Body of pancreas (tissue), 4 donors: Measurements from ENCODE around the gene CPNE1. TPM values are rescaled to one million over a fixed set of nuclear protein-coding genes. Genes with fewer than 3 reads are reported as not detected.

Experiments
- ATAC-seq: fragments of 150-250 bp; one replicate; pipeline ENCODE4 v1.9.1; 2016
- DNase-seq, 4 donors: peaks; one replicate each; pipeline ENCODE4 v3.0.0-alpha.2; 2019
- H3K27ac ChIP-seq, 4 donors: fragments of 200-600 bp; sonication (generic); 1 replicate in 3 of 4; 2 replicates in 1 of 4; pipeline versions ENCODE4 v1.5.1 to v1.6.1; 2016 to 2019; ENCODE audit warnings: mild to moderate bottlenecking in 1 of 4, mixed read lengths in 1 of 4, moderate library complexity in 1 of 4
- H3K27me3 ChIP-seq, 2 donors: fragments of 200-600 bp; sonication (generic); one replicate each; pipeline ENCODE4 v1.6.0; 2016; ENCODE audit warnings: mild to moderate bottlenecking in 1 of 2
- H3K36me3 ChIP-seq, 2 donors: fragments of 200-600 bp; sonication (generic); replicated peaks in 1 of 2; 2 replicates each; pipeline ENCODE4 v1.5.1; 2016; ENCODE audit warnings: low read depth in 2 of 2; ENCODE audit not compliant: insufficient read depth in 1 of 2
- H3K4me1 ChIP-seq: fragments of 200-600 bp; sonication (generic); one replicate; pipeline ENCODE4 v1.6.0; 2016
- H3K4me3 ChIP-seq, 2 donors: fragments of 200-600 bp; sonication (generic); 1 replicate in 1 of 2; 2 replicates in 1 of 2; pipeline ENCODE4 v1.5.1; 2016 to 2019
- H3K9me3 ChIP-seq, 3 donors: fragments of 200-600 bp; sonication (generic); 1 replicate in 2 of 3; 2 replicates in 1 of 3; pipeline ENCODE4 v1.5.1; 2016
- POLR2A ChIP-seq, 3 donors: fragments of 450-650 bp; IDR thresholded peaks; one replicate each; pipeline ENCODE4 v1.6.1; 2016; ENCODE audit warnings: antibody characterized with exemption in 3 of 3, mild to moderate bottlenecking in 2 of 3
- WGBS, 2 donors: methylation state at CpG; one replicate each; pipeline ENCODE4 v1.1.5; 2017; 5-methylcytosine and 5-hydroxymethylcytosine counted together
- intact Hi-C: fragments of 100-400 bp; cut with DNase I; formaldehyde crosslinking; loops from one replicate; pipeline ENCODE4 v1.15.1; 2023
- total RNA-seq, 2 donors: library from RNA; depleted of rRNA; stranded (reverse); fragments of >200 nt; gene quantifications; one replicate each; pipeline ENCODE4 v1.1.0, GENCODE V29; 2016
- TF ChIP-seq, protein P1 (sequence below), 7 experiments: fragments of 450-650 bp in 4 of 7; fragments of 200-600 bp in 3 of 7; sonication (generic) in 3 of 7; IDR thresholded peaks; one replicate each; pipeline ENCODE4 v1.5.1; 2016 to 2019; ENCODE audit warnings: antibody characterized with exemption in 7 of 7

The CPNE1 gene
- total RNA-seq, 2 donors from 2014 or later, result 87.3 to 93.9 TPM

DNA sequence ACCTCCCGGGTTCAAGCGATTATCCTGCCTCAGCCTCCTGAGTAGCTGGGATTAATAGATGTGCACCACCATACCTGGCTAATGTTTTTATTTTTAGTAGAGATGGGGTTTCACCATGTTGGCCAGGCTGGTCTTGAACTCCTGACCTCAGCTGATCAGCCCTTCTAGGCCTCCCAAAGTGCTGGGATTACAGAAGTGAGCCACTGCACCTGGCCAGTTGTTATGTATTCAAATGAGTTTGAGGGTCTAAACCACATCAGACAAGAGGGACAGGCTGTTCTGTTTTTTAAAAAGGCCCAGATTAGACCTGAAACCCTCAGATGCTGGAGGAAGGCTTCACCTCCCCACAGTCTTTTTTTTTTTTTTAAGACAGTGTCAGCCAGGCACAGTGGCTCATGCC, 53.2 kb downstream of the CPNE1 start:
- no peak for ATAC-seq
- H3K4me1 ChIP-seq, result peaks cover 13% of the 10 kb centered on the region
- WGBS, 2 donors, result 60 to 65% methylated on average over 2 of the region's 2 CpGs

DNA sequence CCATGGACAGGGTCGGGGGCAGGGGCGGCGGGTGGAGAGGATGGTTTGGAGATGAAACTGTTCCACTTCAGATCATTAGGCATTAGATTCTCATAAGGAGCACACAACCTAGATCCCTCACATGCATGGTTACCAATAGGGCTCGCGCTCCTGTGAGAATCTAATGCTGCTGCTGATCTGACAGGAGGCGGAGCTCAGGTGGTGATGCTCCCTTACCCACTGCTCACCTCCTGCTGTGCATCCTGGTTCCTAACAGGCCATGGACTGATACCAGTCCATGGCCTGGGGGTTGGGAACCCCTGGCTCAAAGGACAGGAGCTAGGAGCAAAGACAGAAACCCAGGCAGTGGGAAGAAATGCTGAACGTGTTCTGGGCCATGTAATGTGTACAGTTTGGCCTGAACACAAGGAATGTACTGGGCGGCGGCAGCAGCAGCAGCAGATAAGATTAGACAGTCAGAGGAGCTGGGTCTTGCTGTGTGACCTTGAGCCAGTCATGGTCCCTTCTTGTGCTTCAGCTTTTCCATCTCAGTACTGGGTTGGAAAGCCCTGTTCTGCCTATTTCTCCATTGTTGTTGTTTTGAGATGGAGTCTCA, 53.8 kb downstream of the CPNE1 start:
- Histone ChIP-seq H3K4me3 (no peak overlapping the region), H3K9me3 (no peaks in the 10 kb centered on the region), H3K27me3 (no peaks in the 10 kb centered on the region), H3K27ac (no peak overlapping the region), H3K4me1 (peaks cover 13% of the 10 kb centered on the region), H3K36me3 (no peaks in the 10 kb centered on the region)
- intact Hi-C loops, result no loop called here
- TF ChIP-seq, protein P1, sequence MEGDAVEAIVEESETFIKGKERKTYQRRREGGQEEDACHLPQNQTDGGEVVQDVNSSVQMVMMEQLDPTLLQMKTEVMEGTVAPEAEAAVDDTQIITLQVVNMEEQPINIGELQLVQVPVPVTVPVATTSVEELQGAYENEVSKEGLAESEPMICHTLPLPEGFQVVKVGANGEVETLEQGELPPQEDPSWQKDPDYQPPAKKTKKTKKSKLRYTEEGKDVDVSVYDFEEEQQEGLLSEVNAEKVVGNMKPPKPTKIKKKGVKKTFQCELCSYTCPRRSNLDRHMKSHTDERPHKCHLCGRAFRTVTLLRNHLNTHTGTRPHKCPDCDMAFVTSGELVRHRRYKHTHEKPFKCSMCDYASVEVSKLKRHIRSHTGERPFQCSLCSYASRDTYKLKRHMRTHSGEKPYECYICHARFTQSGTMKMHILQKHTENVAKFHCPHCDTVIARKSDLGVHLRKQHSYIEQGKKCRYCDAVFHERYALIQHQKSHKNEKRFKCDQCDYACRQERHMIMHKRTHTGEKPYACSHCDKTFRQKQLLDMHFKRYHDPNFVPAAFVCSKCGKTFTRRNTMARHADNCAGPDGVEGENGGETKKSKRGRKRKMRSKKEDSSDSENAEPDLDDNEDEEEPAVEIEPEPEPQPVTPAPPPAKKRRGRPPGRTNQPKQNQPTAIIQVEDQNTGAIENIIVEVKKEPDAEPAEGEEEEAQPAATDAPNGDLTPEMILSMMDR (IDR thresholded peaks at IDR 0.05), result no peak
- TF ChIP-seq POLR2A (IDR thresholded peaks at IDR 0.05), result no peak
- 64 to 69% methylated on average over 9 of the region's 9 CpGs for WGBS, 2 donors
- DNase-seq, result peak in 1 of 4 donors; percentile 40
- ATAC-seq, result no peak

More for the DNA sequence above, 53.2 kb downstream of the CPNE1 start:
- no peaks in the 10 kb centered on the region for H3K36me3 ChIP-seq
- no peaks in the 10 kb centered on the region for H3K9me3 ChIP-seq
- no peaks in the 10 kb centered on the region for H3K27me3 ChIP-seq
- no peak overlapping the region for H3K27ac ChIP-seq
- no peak for DNase-seq
- intact Hi-C loops, result no loop called here
- no peak overlapping the region for H3K4me3 ChIP-seq
- TF ChIP-seq, protein P1 (IDR thresholded peaks at IDR 0.05), result no peak
- TF ChIP-seq POLR2A (IDR thresholded peaks at IDR 0.05), result no peak

DNA sequence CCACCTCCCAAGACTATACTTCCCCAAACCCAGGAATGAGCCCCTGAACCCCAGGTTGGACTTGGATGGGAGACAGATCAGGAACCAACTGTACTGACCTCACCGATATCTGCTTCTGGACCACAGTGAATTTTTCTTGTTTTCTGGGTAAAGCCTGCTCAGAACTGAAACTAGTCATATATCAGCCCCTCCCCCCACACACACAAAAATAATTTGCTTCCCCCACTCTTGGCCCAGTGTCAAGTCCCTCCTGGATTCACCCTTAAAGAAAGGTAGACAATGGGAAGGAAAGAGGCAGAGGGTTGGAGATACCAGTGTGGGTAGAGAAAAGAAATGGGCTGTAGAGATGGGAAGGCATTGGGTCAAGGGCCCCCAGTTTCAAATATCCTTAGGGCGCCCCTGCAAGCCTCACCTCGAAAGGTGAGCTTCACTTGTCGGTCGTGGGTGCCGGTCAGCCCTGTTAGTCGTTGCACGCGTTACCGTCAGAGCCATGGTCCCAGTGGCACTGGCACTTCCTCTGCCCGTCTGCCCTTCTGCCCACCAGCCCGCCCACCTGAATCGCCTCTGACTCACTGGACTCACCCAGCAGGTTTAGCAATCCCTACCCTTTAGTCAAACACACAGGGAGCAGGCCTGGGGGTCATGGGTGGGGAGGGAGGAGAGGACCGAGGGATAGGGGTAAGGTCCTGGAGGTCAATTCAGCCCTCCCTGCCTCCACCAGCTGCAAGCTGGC, 57.5 kb downstream of the CPNE1 start:
- WGBS, 2 donors, result 62 to 70% methylated on average over 9 to 14 of the region's 14 CpGs
- TF ChIP-seq, protein P1 (IDR thresholded peaks at IDR 0.05), result no peak
- no peak for TF ChIP-seq POLR2A (IDR thresholded peaks at IDR 0.05)
- Histone ChIP-seq H3K27ac (no peak overlapping the region), H3K9me3 (no peaks in the 10 kb centered on the region), H3K27me3 (no peaks in the 10 kb centered on the region), H3K36me3 (no peaks in the 10 kb centered on the region), H3K4me3 (no peak overlapping the region), H3K4me1 (peaks cover 7% of the 10 kb centered on the region)
- intact Hi-C loops, result loop anchor here (10.0 kb wide), 1 partner anchor 88 kb away; the partner anchor contains the start of genes NFS1 and ROMO1
- DNase-seq (no peak), ATAC-seq (no peak)

DNA sequence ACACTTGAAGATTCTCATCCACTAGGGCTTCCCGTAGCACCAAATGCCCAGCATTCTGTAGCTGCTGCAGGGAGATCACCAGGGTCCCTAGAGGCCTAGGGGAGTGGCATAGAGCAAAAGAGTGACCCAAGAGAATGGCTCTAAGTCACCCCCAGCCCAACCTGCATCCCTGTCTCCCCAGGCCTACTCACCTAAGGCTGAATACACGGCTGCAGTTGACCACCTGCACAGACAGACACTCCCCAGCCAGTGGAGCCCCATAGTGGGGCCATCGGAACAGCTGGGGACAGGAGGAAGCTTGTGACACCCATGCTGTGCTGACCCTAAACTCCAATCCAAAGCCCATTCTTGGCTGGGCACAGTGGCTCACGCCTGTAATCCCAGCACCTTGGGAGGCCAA, 58.6 kb downstream of the CPNE1 start:
- ATAC-seq, result no peak
- intact Hi-C loops, result loop anchor here (10.0 kb wide), 1 partner anchor 89 kb away; the partner anchor contains the start of genes NFS1 and ROMO1
- no peak for DNase-seq
- TF ChIP-seq, protein P1 (IDR thresholded peaks at IDR 0.05), result no peak
- no peak for TF ChIP-seq POLR2A (IDR thresholded peaks at IDR 0.05)
- no peaks in the 10 kb centered on the region for H3K27me3 ChIP-seq
- no peaks in the 10 kb centered on the region for H3K9me3 ChIP-seq
- H3K4me1 ChIP-seq, result peaks cover 15% of the 10 kb centered on the region
- no peak overlapping the region for H3K4me3 ChIP-seq
- H3K36me3 ChIP-seq, result no peaks in the 10 kb centered on the region
- WGBS, 2 donors, result 89% methylated on average over 4 of the region's 4 CpGs; no CpG with 5 or more reads in 1 of the 2 donors
- H3K27ac ChIP-seq, result no peak overlapping the region
